ENCODE results near the gene FBLN1.

FBLN1 gene

GRCh38 chr22:45516923-45517675, 14.4 kb downstream of the FBLN1 start:
- Histone ChIP-seq H3K36me3 (ENCODE audit: control insufficient read depth in 2 of 2, insufficient read depth in 2 of 2, low read length in 2 of 2) (peaks cover 0 to 2% of the 10 kb centered on the region in 2 donors), H3K9ac (ENCODE audit: low read length in 2 of 2) (no peak overlapping the region), H3K9me3 (ENCODE audit: control insufficient read depth in 2 of 2, low read length in 2 of 2) (no peaks in the 10 kb centered on the region), H3K4me1 (ENCODE audit: control insufficient read depth, insufficient read depth, low read length) (peaks cover 31% of the 10 kb centered on the region), H3K27me3 (ENCODE audit: control insufficient read depth in 1 of 2, insufficient read depth in 2 of 2, low read length in 2 of 2) (no peaks in the 10 kb centered on the region), H3K4me3 (ENCODE audit: low read length in 2 of 2) (no peak overlapping the region), H3K27ac (ENCODE audit: low read length) (no peak overlapping the region)

- Histone ChIP-seq H3K4me1 (ENCODE audit: control insufficient read depth, insufficient read depth, low read length) (peaks cover 35% of the 10 kb centered on the region), H3K9ac (ENCODE audit: low read length in 2 of 2) (no peak overlapping the region), H3K27ac (ENCODE audit: low read length) (no peak overlapping the region), H3K27me3 (ENCODE audit: control insufficient read depth in 1 of 2, insufficient read depth in 2 of 2, low read length in 2 of 2) (no peaks in the 10 kb centered on the region), H3K4me3 (ENCODE audit: low read length in 2 of 2) (peak overlapping the region in 1 of 2 donors; percentile 15), H3K9me3 (ENCODE audit: control insufficient read depth in 2 of 2, low read length in 2 of 2) (no peaks in the 10 kb centered on the region), H3K36me3 (ENCODE audit: control insufficient read depth in 2 of 2, insufficient read depth in 2 of 2, low read length in 2 of 2) (peaks cover 0 to 3% of the 10 kb centered on the region in 2 donors)
Observed at GRCh38 chr22:45518136-45518535, 15.5 kb downstream of the FBLN1 start.

GRCh38 chr22:45518580-45518991, 15.9 kb downstream of the FBLN1 start:
- no peak overlapping the region for H3K9ac ChIP-seq (ENCODE audit: low read length in 2 of 2)
- no peaks in the 10 kb centered on the region for H3K27me3 ChIP-seq (ENCODE audit: control insufficient read depth in 1 of 2, insufficient read depth in 2 of 2, low read length in 2 of 2)
- H3K36me3 ChIP-seq (ENCODE audit: control insufficient read depth in 2 of 2, insufficient read depth in 2 of 2, low read length in 2 of 2), result peaks cover 0 to 3% of the 10 kb centered on the region in 2 donors
- peaks cover 32% of the 10 kb centered on the region for H3K4me1 ChIP-seq (ENCODE audit: control insufficient read depth, insufficient read depth, low read length)
- no peak overlapping the region for H3K27ac ChIP-seq (ENCODE audit: low read length)
- no peaks in the 10 kb centered on the region for H3K9me3 ChIP-seq (ENCODE audit: control insufficient read depth in 2 of 2, low read length in 2 of 2)
- H3K4me3 ChIP-seq (ENCODE audit: low read length in 2 of 2), result no peak overlapping the region

GRCh38 chr22:45521178-45521577, 18.5 kb downstream of the FBLN1 start:
- Histone ChIP-seq H3K27me3 (ENCODE audit: control insufficient read depth in 1 of 2, insufficient read depth in 2 of 2, low read length in 2 of 2) (no peaks in the 10 kb centered on the region), H3K9me3 (ENCODE audit: control insufficient read depth in 2 of 2, low read length in 2 of 2) (no peaks in the 10 kb centered on the region), H3K36me3 (ENCODE audit: control insufficient read depth in 2 of 2, insufficient read depth in 2 of 2, low read length in 2 of 2) (peaks cover 0 to 3% of the 10 kb centered on the region in 2 donors), H3K4me1 (ENCODE audit: control insufficient read depth, insufficient read depth, low read length) (peaks cover 30% of the 10 kb centered on the region), H3K4me3 (ENCODE audit: low read length in 2 of 2) (no peak overlapping the region), H3K9ac (ENCODE audit: low read length in 2 of 2) (no peak overlapping the region), H3K27ac (ENCODE audit: low read length) (no peak overlapping the region)

- Histone ChIP-seq H3K27ac (ENCODE audit: low read length) (no peak overlapping the region), H3K9me3 (ENCODE audit: control insufficient read depth in 2 of 2, low read length in 2 of 2) (no peaks in the 10 kb centered on the region), H3K27me3 (ENCODE audit: control insufficient read depth in 1 of 2, insufficient read depth in 2 of 2, low read length in 2 of 2) (no peaks in the 10 kb centered on the region), H3K36me3 (ENCODE audit: control insufficient read depth in 2 of 2, insufficient read depth in 2 of 2, low read length in 2 of 2) (peaks cover 0 to 2% of the 10 kb centered on the region in 2 donors), H3K4me1 (ENCODE audit: control insufficient read depth, insufficient read depth, low read length) (peaks cover 32% of the 10 kb centered on the region), H3K9ac (ENCODE audit: low read length in 2 of 2) (no peak overlapping the region), H3K4me3 (ENCODE audit: low read length in 2 of 2) (no peak overlapping the region)
Observed at GRCh38 chr22:45522462-45522861, 19.8 kb downstream of the FBLN1 start.

- Histone ChIP-seq H3K9ac (ENCODE audit: low read length in 2 of 2) (no peak overlapping the region), H3K36me3 (ENCODE audit: control insufficient read depth in 2 of 2, insufficient read depth in 2 of 2, low read length in 2 of 2) (peaks cover 0 to 2% of the 10 kb centered on the region in 2 donors)
Observed at GRCh38 chr22:45524157-45524556, 21.5 kb downstream of the FBLN1 start.

GRCh38 chr22:45524966-45525365, 22.3 kb downstream of the FBLN1 start:
- no peak overlapping the region for H3K4me3 ChIP-seq (ENCODE audit: low read length in 2 of 2)
- no peak overlapping the region for H3K9ac ChIP-seq (ENCODE audit: low read length in 2 of 2)
- no peak overlapping the region for H3K27ac ChIP-seq (ENCODE audit: low read length)
- no peaks in the 10 kb centered on the region for H3K9me3 ChIP-seq (ENCODE audit: control insufficient read depth in 2 of 2, low read length in 2 of 2)
- peaks cover 0 to 2% of the 10 kb centered on the region in 2 donors for H3K36me3 ChIP-seq (ENCODE audit: control insufficient read depth in 2 of 2, insufficient read depth in 2 of 2, low read length in 2 of 2)
- H3K27me3 ChIP-seq (ENCODE audit: control insufficient read depth in 1 of 2, insufficient read depth in 2 of 2, low read length in 2 of 2), result no peaks in the 10 kb centered on the region
- H3K4me1 ChIP-seq (ENCODE audit: control insufficient read depth, insufficient read depth, low read length), result peaks cover 38% of the 10 kb centered on the region

More at GRCh38 chr22:45524157-45524556, 21.5 kb downstream of the FBLN1 start:
- Histone ChIP-seq H3K27ac (ENCODE audit: low read length) (no peak overlapping the region), H3K4me1 (ENCODE audit: control insufficient read depth, insufficient read depth, low read length) (peaks cover 38% of the 10 kb centered on the region), H3K9me3 (ENCODE audit: control insufficient read depth in 2 of 2, low read length in 2 of 2) (no peaks in the 10 kb centered on the region), H3K4me3 (ENCODE audit: low read length in 2 of 2) (no peak overlapping the region), H3K27me3 (ENCODE audit: control insufficient read depth in 1 of 2, insufficient read depth in 2 of 2, low read length in 2 of 2) (no peaks in the 10 kb centered on the region)

- H3K9me3 ChIP-seq (ENCODE audit: control insufficient read depth in 2 of 2, low read length in 2 of 2), result no peaks in the 10 kb centered on the region
- H3K36me3 ChIP-seq (ENCODE audit: control insufficient read depth in 2 of 2, insufficient read depth in 2 of 2, low read length in 2 of 2), result peaks cover 0 to 2% of the 10 kb centered on the region in 2 donors
- H3K4me3 ChIP-seq (ENCODE audit: low read length in 2 of 2), result no peak overlapping the region
- no peaks in the 10 kb centered on the region for H3K27me3 ChIP-seq (ENCODE audit: control insufficient read depth in 1 of 2, insufficient read depth in 2 of 2, low read length in 2 of 2)
- no peak overlapping the region for H3K27ac ChIP-seq (ENCODE audit: low read length)
- H3K4me1 ChIP-seq (ENCODE audit: control insufficient read depth, insufficient read depth, low read length), result peaks cover 38% of the 10 kb centered on the region
- H3K9ac ChIP-seq (ENCODE audit: low read length in 2 of 2), result no peak overlapping the region
Observed at GRCh38 chr22:45525480-45525879, 22.8 kb downstream of the FBLN1 start.

GRCh38 chr22:45526281-45526680, 23.6 kb downstream of the FBLN1 start:
- no peak overlapping the region for H3K4me3 ChIP-seq (ENCODE audit: low read length in 2 of 2)
- H3K9ac ChIP-seq (ENCODE audit: low read length in 2 of 2), result no peak overlapping the region
- H3K27me3 ChIP-seq (ENCODE audit: control insufficient read depth in 1 of 2, insufficient read depth in 2 of 2, low read length in 2 of 2), result no peaks in the 10 kb centered on the region
- H3K4me1 ChIP-seq (ENCODE audit: control insufficient read depth, insufficient read depth, low read length), result peaks cover 40% of the 10 kb centered on the region
- no peak overlapping the region for H3K27ac ChIP-seq (ENCODE audit: low read length)
- peaks cover 0 to 2% of the 10 kb centered on the region in 2 donors for H3K36me3 ChIP-seq (ENCODE audit: control insufficient read depth in 2 of 2, insufficient read depth in 2 of 2, low read length in 2 of 2)
- no peaks in the 10 kb centered on the region for H3K9me3 ChIP-seq (ENCODE audit: control insufficient read depth in 2 of 2, low read length in 2 of 2)

GRCh38 chr22:45526768-45527360, 24.2 kb downstream of the FBLN1 start:
- Histone ChIP-seq H3K36me3 (ENCODE audit: control insufficient read depth in 2 of 2, insufficient read depth in 2 of 2, low read length in 2 of 2) (peaks cover 0 to 2% of the 10 kb centered on the region in 2 donors), H3K27ac (ENCODE audit: low read length) (no peak overlapping the region), H3K27me3 (ENCODE audit: control insufficient read depth in 1 of 2, insufficient read depth in 2 of 2, low read length in 2 of 2) (no peaks in the 10 kb centered on the region), H3K4me3 (ENCODE audit: low read length in 2 of 2) (no peak overlapping the region), H3K4me1 (ENCODE audit: control insufficient read depth, insufficient read depth, low read length) (peaks cover 42% of the 10 kb centered on the region), H3K9ac (ENCODE audit: low read length in 2 of 2) (no peak overlapping the region), H3K9me3 (ENCODE audit: control insufficient read depth in 2 of 2, low read length in 2 of 2) (no peaks in the 10 kb centered on the region)

- Histone ChIP-seq H3K27me3 (ENCODE audit: control insufficient read depth in 1 of 2, insufficient read depth in 2 of 2, low read length in 2 of 2) (no peaks in the 10 kb centered on the region), H3K4me1 (ENCODE audit: control insufficient read depth, insufficient read depth, low read length) (peaks cover 46% of the 10 kb centered on the region), H3K4me3 (ENCODE audit: low read length in 2 of 2) (no peak overlapping the region), H3K9ac (ENCODE audit: low read length in 2 of 2) (no peak overlapping the region), H3K36me3 (ENCODE audit: control insufficient read depth in 2 of 2, insufficient read depth in 2 of 2, low read length in 2 of 2) (no peaks in the 10 kb centered on the region), H3K27ac (ENCODE audit: low read length) (no peak overlapping the region), H3K9me3 (ENCODE audit: control insufficient read depth in 2 of 2, low read length in 2 of 2) (no peaks in the 10 kb centered on the region)
Observed at GRCh38 chr22:45527456-45527855, 24.8 kb downstream of the FBLN1 start.
